Measurements from ENCODE around the gene PKD2L2. TPM values are rescaled to one million over a fixed set of nuclear protein-coding genes. Genes with fewer than 3 reads are reported as not detected.
"Not testable (repeated sequence)": the region's sequence is repeated elsewhere in the genome, so short reads cannot be mapped to it uniquely, and the experiment has no call there.

Gene PKD2L2
- total RNA-seq, 2 experiments from 2014 or later = not detected

DNA sequence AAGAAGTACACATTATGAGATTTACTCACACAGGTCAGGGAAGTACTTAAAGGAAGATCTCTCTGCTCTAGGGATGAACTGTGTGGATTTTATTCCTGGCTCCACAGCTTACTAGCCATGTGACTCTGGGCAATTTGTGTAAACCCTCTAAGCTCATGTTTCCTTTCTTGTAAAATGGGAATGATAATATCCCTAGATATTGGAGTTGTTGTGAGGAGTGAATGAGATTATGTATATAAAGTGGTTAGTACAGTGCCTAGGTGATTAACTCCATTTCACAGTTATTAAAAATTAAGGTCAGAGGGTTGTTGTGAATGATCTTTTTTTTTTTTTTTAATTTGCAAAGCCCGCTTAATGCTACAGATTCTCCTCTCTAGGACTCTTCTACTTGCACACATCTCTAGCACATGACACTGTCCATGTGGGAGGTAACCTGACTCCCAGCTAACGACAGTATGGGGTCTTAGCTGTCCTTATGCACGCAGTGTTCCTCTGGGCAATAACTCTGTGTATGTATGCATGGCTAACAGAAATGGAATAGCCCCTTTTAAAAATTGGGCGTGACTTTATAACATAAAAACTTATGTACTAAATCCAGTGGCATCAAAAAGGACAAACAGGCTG, 45.5 kb upstream of the PKD2L2 start:
- intact Hi-C loops (cut with micrococcal nuclease; ENCODE audit: unreplicated experiment) = no loop called here
- H3K4me2 ChIP-seq (ENCODE audit: low read length) = no peak overlapping the region
- H3K9me3 ChIP-seq (ENCODE audit: low read length) = no peaks in the 10 kb centered on the region
- no peak overlapping the region for H2AFZ ChIP-seq (ENCODE audit: low read length)
- no peaks in the 10 kb centered on the region for H3K36me3 ChIP-seq (ENCODE audit: insufficient read depth, low read length)
- TF ChIP-seq, protein P1, sequence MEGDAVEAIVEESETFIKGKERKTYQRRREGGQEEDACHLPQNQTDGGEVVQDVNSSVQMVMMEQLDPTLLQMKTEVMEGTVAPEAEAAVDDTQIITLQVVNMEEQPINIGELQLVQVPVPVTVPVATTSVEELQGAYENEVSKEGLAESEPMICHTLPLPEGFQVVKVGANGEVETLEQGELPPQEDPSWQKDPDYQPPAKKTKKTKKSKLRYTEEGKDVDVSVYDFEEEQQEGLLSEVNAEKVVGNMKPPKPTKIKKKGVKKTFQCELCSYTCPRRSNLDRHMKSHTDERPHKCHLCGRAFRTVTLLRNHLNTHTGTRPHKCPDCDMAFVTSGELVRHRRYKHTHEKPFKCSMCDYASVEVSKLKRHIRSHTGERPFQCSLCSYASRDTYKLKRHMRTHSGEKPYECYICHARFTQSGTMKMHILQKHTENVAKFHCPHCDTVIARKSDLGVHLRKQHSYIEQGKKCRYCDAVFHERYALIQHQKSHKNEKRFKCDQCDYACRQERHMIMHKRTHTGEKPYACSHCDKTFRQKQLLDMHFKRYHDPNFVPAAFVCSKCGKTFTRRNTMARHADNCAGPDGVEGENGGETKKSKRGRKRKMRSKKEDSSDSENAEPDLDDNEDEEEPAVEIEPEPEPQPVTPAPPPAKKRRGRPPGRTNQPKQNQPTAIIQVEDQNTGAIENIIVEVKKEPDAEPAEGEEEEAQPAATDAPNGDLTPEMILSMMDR (conservative IDR thresholded peaks at IDR 0.05; ENCODE audit: low read length) = no peak
- DNase-seq (ENCODE audit: low spot score) = no peak
- H3K79me2 ChIP-seq (ENCODE audit: insufficient read depth, low read depth, low read length) = no peaks in the 10 kb centered on the region
- H3K9me2 ChIP-seq (ENCODE audit: insufficient read depth, low read length) = no peaks in the 10 kb centered on the region
- ChIA-PET CTCF (ENCODE audit: unreplicated experiment) (interaction anchor here (0.5 kb wide), 1 partner anchor 33 kb away, joined by 4 read pairs; no protein-coding TSS in a partner anchor), POLR2A (interaction anchor here (0.7 kb wide), 1 partner anchor 100 kb away, joined by 4 read pairs; no protein-coding TSS in a partner anchor)
- H4K20me1 ChIP-seq (ENCODE audit: insufficient read depth, low read length) = no peaks in the 10 kb centered on the region
- BruUV-seq (replicated peaks) = no TSS peak
- H3K27ac ChIP-seq (ENCODE audit: low read depth, low read length, poor library complexity, severe bottlenecking) = no peak overlapping the region
- no peaks in the 10 kb centered on the region for H3K4me1 ChIP-seq (ENCODE audit: insufficient read depth, low read length, poor library complexity, severe bottlenecking)
- no peak overlapping the region for H3K4me3 ChIP-seq (ENCODE audit: low read depth, low read length, poor library complexity, severe bottlenecking)

DNA sequence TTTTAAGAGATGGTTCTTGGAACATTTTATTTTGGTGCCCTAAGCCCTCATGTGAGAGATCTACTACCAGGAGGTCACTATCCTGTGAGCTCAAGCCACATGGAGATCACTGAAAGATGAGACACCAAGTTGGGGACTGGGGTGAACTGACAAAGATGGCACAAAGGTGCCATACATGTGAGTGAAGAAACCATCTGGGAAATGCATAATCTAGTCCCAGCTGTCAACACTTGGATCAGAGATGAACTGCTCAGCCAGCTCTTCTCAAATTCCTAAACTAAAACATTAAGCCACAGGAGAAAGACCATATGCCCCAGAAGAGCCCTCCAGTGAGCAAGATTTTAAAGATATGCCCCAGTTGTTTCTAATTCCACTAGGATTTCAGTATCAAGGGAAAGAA, 43.8 kb upstream of the PKD2L2 start:
- Histone ChIP-seq H3K4me3 (ENCODE audit: low read depth, low read length, poor library complexity, severe bottlenecking) (no peak overlapping the region), H3K9me3 (ENCODE audit: low read length) (no peaks in the 10 kb centered on the region), H4K20me1 (ENCODE audit: insufficient read depth, low read length) (no peaks in the 10 kb centered on the region), H3K4me2 (ENCODE audit: low read length) (no peak overlapping the region), H3K36me3 (ENCODE audit: insufficient read depth, low read length) (no peaks in the 10 kb centered on the region), H3K27ac (ENCODE audit: low read depth, low read length, poor library complexity, severe bottlenecking) (no peak overlapping the region), H3K9me2 (ENCODE audit: insufficient read depth, low read length) (no peaks in the 10 kb centered on the region), H2AFZ (ENCODE audit: low read length) (no peak overlapping the region), H3K79me2 (ENCODE audit: insufficient read depth, low read depth, low read length) (no peaks in the 10 kb centered on the region), H3K4me1 (ENCODE audit: insufficient read depth, low read length, poor library complexity, severe bottlenecking) (no peaks in the 10 kb centered on the region)
- TF ChIP-seq, protein P1 (conservative IDR thresholded peaks at IDR 0.05; ENCODE audit: low read length) = no peak
- no peak for TF ChIP-seq EZH2phosphoT487 (IDR thresholded peaks at IDR 0.05; ENCODE audit: borderline replicate concordance, low read depth, low read length)
- no TSS peak for BruUV-seq (replicated peaks)
- intact Hi-C loops (cut with micrococcal nuclease; ENCODE audit: unreplicated experiment) = no loop called here
- ChIA-PET CTCF (ENCODE audit: unreplicated experiment) (no interaction called here), POLR2A (interaction anchor here (0.6 to 0.8 kb wide), 2 partner anchors 202 to 451 kb away, joined by 3 read pairs; no protein-coding TSS in a partner anchor)
- DNase-seq (ENCODE audit: low spot score) = no peak

DNA sequence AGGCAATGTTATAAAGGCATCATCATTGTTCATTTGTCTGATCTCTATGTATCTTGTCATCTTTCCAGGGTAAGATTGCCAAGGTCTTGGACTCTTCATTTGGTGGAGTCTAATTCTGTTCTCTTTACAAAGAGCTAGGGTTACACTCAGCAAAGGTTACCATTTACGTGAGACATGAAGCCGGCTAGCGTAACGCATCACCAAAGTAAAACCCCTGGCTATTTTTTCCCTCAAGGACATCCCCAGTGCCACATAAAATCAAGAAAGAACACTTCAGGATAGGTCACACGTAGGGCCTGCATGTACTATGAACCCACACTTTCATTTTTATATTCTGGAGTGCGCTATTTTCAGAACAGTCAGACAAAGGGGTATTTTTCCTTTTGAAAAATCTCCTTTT, 41.6 kb upstream of the PKD2L2 start:
- TF ChIP-seq EZH2phosphoT487 (IDR thresholded peaks at IDR 0.05; ENCODE audit: borderline replicate concordance, low read depth, low read length) = no peak
- no peaks in the 10 kb centered on the region for H3K36me3 ChIP-seq (ENCODE audit: insufficient read depth, low read length)
- ChIA-PET CTCF (ENCODE audit: unreplicated experiment) (interaction anchor here (0.6 kb wide), 1 partner anchor 49 kb away, joined by 3 read pairs; no protein-coding TSS in a partner anchor), POLR2A (interaction anchor here (0.6 to 1.9 kb wide), 3 partner anchors 10 to 64 kb away, joined by 3 to 7 read pairs (median 6); no protein-coding TSS in a partner anchor)
- intact Hi-C loops (cut with micrococcal nuclease; ENCODE audit: unreplicated experiment) = no loop called here
- no peak overlapping the region for H3K4me2 ChIP-seq (ENCODE audit: low read length)
- no peak overlapping the region for H3K27ac ChIP-seq (ENCODE audit: low read depth, low read length, poor library complexity, severe bottlenecking)
- H3K9me3 ChIP-seq (ENCODE audit: low read length) = no peaks in the 10 kb centered on the region
- no TSS peak for BruUV-seq (replicated peaks)
- no peak overlapping the region for H3K4me3 ChIP-seq (ENCODE audit: low read depth, low read length, poor library complexity, severe bottlenecking)
- no peak for DNase-seq (ENCODE audit: low spot score)
- no peaks in the 10 kb centered on the region for H3K79me2 ChIP-seq (ENCODE audit: insufficient read depth, low read depth, low read length)
- H3K4me1 ChIP-seq (ENCODE audit: insufficient read depth, low read length, poor library complexity, severe bottlenecking) = no peaks in the 10 kb centered on the region
- H2AFZ ChIP-seq (ENCODE audit: low read length) = no peak overlapping the region
- no peaks in the 10 kb centered on the region for H3K9me2 ChIP-seq (ENCODE audit: insufficient read depth, low read length)
- no peaks in the 10 kb centered on the region for H4K20me1 ChIP-seq (ENCODE audit: insufficient read depth, low read length)

DNA sequence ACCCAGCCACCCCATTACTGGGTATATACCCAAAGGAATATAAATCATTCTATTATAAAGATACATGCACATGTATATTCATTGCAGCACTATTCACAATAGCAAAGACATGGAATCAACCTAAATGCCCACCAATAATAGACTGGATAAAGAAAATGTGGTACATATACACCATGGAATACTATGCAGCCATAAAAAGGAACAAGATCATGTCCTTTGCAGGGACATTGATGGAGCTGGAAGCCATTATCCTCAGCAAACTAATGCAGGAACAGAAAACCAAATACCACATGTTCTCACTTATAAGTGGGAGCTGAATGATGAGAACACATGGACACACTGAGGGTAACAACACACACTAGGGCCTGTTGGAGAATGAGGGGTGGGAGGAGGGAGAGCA, 36.1 kb upstream of the PKD2L2 start:
- H3K9me2 ChIP-seq (ENCODE audit: insufficient read depth, low read length); CTCF ChIA-PET (ENCODE audit: unreplicated experiment); H3K36me3 ChIP-seq (ENCODE audit: insufficient read depth, low read length); POLR2A ChIA-PET; H3K4me1 ChIP-seq (ENCODE audit: insufficient read depth, low read length, poor library complexity, severe bottlenecking); BruUV-seq (replicated peaks); H2AFZ ChIP-seq (ENCODE audit: low read length); H3K4me2 ChIP-seq (ENCODE audit: low read length); H3K4me3 ChIP-seq (ENCODE audit: low read depth, low read length, poor library complexity, severe bottlenecking); H4K20me1 ChIP-seq (ENCODE audit: insufficient read depth, low read length); H3K27ac ChIP-seq (ENCODE audit: low read depth, low read length, poor library complexity, severe bottlenecking); intact Hi-C loops (cut with micrococcal nuclease; ENCODE audit: unreplicated experiment); H3K9me3 ChIP-seq (ENCODE audit: low read length); H3K79me2 ChIP-seq (ENCODE audit: insufficient read depth, low read depth, low read length); DNase-seq (ENCODE audit: low spot score): not testable (repeated sequence)

All from OCI-LY7 (cell line).